Measurements from ENCODE around the gene FARP1. TPM values are rescaled to one million over a fixed set of nuclear protein-coding genes. Genes with fewer than 3 reads are reported as not detected.

The FARP1 gene
- total and polyA plus RNA-seq, 2 of the 13 experiments (the other 11 are each of a cell fraction or from before 2014, with no cell fraction given), result 70.6 to 126 TPM

GRCh38 chr13:98349731-98350305 lies 206.9 kb downstream of the FARP1 start (continued):
- no peak for TF ChIP-seq IRF2 (CRISPR knock-in tag; IDR thresholded peaks at IDR 0.05)
- TF ChIP-seq HDAC6 (IDR thresholded peaks at IDR 0.05; ENCODE audit: low read depth, low read length), result no peak
- TF ChIP-seq TFDP1 (CRISPR knock-in tag; IDR thresholded peaks at IDR 0.05; ENCODE audit: borderline replicate concordance), result no peak

- ChIA-PET CTCF (ENCODE audit: low intra/inter-chr PET ratio, low total read pairs) (no interaction called here), POLR2A (interaction anchor here (1.5 kb wide), 1 partner anchor 85 kb away, joined by 3 read pairs; no protein-coding TSS in a partner anchor)
- H3K79me2 ChIP-seq (ENCODE audit: insufficient read depth, low read length), result peaks cover 62% of the 10 kb centered on the region
- no TSS peak for BruUV-seq (replicated peaks)
- H3K27me3 ChIP-seq (ENCODE audit: control insufficient read depth in 1 of 2, insufficient read depth in 2 of 2, low read length in 2 of 2), result no peaks in the 10 kb centered on the region
- ATAC-seq (no peak), DNase-seq (ENCODE audit: low spot score) (no peak), FAIRE-seq (no peak)
- no peak for TF ChIP-seq ZNF577 (CRISPR knock-in tag; IDR thresholded peaks at IDR 0.05; ENCODE audit: borderline replicate concordance, low read depth)
- no peak for TF ChIP-seq NCOA1 (CRISPR knock-in tag; IDR thresholded peaks at IDR 0.05)
- TF ChIP-seq, protein P1, sequence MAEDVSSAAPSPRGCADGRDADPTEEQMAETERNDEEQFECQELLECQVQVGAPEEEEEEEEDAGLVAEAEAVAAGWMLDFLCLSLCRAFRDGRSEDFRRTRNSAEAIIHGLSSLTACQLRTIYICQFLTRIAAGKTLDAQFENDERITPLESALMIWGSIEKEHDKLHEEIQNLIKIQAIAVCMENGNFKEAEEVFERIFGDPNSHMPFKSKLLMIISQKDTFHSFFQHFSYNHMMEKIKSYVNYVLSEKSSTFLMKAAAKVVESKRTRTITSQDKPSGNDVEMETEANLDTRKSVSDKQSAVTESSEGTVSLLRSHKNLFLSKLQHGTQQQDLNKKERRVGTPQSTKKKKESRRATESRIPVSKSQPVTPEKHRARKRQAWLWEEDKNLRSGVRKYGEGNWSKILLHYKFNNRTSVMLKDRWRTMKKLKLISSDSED (CRISPR knock-in tag; IDR thresholded peaks at IDR 0.05), result no peak
- no peak for TF ChIP-seq DMAP1 (CRISPR knock-in tag; IDR thresholded peaks at IDR 0.05)
- TF ChIP-seq KAT2B (IDR thresholded peaks at IDR 0.05; ENCODE audit: borderline replicate concordance, low read depth, low read length), result no peak
- TF ChIP-seq HNF4A (CRISPR knock-in tag; IDR thresholded peaks at IDR 0.05), result no peak
- no peak for TF ChIP-seq MYC (CRISPR knock-in tag; IDR thresholded peaks at IDR 0.05; ENCODE audit: borderline replicate concordance)
- TF ChIP-seq, protein P2, sequence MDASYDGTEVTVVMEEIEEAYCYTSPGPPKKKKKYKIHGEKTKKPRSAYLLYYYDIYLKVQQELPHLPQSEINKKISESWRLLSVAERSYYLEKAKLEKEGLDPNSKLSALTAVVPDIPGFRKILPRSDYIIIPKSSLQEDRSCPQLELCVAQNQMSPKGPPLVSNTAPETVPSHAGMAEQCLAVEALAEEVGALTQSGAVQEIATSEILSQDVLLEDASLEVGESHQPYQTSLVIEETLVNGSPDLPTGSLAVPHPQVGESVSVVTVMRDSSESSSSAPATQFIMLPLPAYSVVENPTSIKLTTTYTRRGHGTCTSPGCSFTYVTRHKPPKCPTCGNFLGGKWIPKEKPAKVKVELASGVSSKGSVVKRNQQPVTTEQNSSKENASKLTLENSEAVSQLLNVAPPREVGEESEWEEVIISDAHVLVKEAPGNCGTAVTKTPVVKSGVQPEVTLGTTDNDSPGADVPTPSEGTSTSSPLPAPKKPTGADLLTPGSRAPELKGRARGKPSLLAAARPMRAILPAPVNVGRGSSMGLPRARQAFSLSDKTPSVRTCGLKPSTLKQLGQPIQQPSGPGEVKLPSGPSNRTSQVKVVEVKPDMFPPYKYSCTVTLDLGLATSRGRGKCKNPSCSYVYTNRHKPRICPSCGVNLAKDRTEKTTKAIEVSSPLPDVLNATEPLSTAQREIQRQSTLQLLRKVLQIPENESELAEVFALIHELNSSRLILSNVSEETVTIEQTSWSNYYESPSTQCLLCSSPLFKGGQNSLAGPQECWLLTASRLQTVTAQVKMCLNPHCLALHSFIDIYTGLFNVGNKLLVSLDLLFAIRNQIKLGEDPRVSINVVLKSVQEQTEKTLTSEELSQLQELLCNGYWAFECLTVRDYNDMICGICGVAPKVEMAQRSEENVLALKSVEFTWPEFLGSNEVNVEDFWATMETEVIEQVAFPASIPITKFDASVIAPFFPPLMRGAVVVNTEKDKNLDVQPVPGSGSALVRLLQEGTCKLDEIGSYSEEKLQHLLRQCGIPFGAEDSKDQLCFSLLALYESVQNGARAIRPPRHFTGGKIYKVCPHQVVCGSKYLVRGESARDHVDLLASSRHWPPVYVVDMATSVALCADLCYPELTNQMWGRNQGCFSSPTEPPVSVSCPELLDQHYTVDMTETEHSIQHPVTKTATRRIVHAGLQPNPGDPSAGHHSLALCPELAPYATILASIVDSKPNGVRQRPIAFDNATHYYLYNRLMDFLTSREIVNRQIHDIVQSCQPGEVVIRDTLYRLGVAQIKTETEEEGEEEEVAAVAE (CRISPR knock-in tag; IDR thresholded peaks at IDR 0.05; ENCODE audit: borderline replicate concordance), result no peak
- no peaks in the 10 kb centered on the region for H3K9me3 ChIP-seq (ENCODE audit: low read length)
- no peaks in the 10 kb centered on the region for H3K4me1 ChIP-seq (ENCODE audit: insufficient read depth, low read length)
- H3K4me2 ChIP-seq (ENCODE audit: low read depth, low read length), result no peak overlapping the region
- in situ Hi-C loops (cut with HindIII; ENCODE audit: extremely low pct_ligation_motif_present, low pct_unique_long_range_greater_than_20kb), result no loop called here
- intact Hi-C loops (cut with micrococcal nuclease; ENCODE audit: unreplicated experiment), result loop anchor here (1.0 kb wide), 1 partner anchor 207 kb away; no protein-coding TSS in a partner anchor
- peaks cover 23 to 46% of the 10 kb centered on the region in 2 experiments for H3K36me3 ChIP-seq (replicated peaks in 1 of 2; ENCODE audit: control insufficient read depth in 1 of 2, insufficient read depth in 2 of 2, low read length in 2 of 2)
- H2AFZ ChIP-seq (ENCODE audit: low read length), result no peak overlapping the region
- no peak overlapping the region for H3K27ac ChIP-seq (ENCODE audit: extremely low read length, insufficient read depth, low read length)
- H3K4me3 ChIP-seq (replicated peaks in 1 of 3; ENCODE audit: insufficient read depth in 1 of 3, low read depth in 2 of 3, low read length in 3 of 3), result no peak overlapping the region
- 98% methylated on average over 9 of the region's 9 CpGs for WGBS (ENCODE audit: low lambda C conversion rate)
- H4K20me1 ChIP-seq (ENCODE audit: insufficient read depth, low read length), result peaks cover 22% of the 10 kb centered on the region; the same call in 1 of the 2 replicates
- H3K9ac ChIP-seq (ENCODE audit: insufficient read depth, low read depth, low read length), result no peak overlapping the region
Measured at GRCh38 chr13:98350746-98351330, 207.9 kb downstream of the FARP1 start.

Measured in HepG2 (cell line).